Stimulated activated naive CD8-positive, alpha-beta T cell treated with anti-CD3 and anti-CD28 coated beads, Interleukin-15, amount 100 ng/mL, for 72 hours (primary cell): ENCODE data around the gene RASD1.

ENCODE experiments used
- ATAC-seq: fragments of 150-1000 bp; cut with Tn5 transposase; 2 replicates; pipeline ENCODE4 v1.10.0; 2021; ENCODE audit warnings: mild to moderate bottlenecking, moderate library complexity
- DNase-seq, 2 donors: peaks; one replicate each; pipeline ENCODE4 v3.0.0; 2021 to 2022
- H3K27ac Mint-ChIP-seq, 2 donors: one replicate each; pipeline ENCODE4 v1.8.0; 2022; ENCODE audit warnings: mild to moderate bottlenecking in 2 of 2, mixed read lengths in 2 of 2, moderate library complexity in 2 of 2
- H3K27me3 Mint-ChIP-seq: one replicate; pipeline ENCODE4 v1.8.0; 2022; ENCODE audit warnings: mixed read lengths
- H3K4me1 Mint-ChIP-seq: one replicate; pipeline ENCODE4 v1.8.0; 2022; ENCODE audit warnings: mild to moderate bottlenecking, mixed read lengths
- H3K4me3 Mint-ChIP-seq, 2 donors: one replicate each; pipeline ENCODE4 v1.8.0; 2022; ENCODE audit warnings: mild to moderate bottlenecking in 2 of 2, mixed read lengths in 2 of 2, moderate library complexity in 1 of 2
- H3K9me3 Mint-ChIP-seq, 2 donors: one replicate each; pipeline ENCODE4 v1.8.0; 2022; ENCODE audit warnings: mixed read lengths in 2 of 2

The RASD1 gene

DNA sequence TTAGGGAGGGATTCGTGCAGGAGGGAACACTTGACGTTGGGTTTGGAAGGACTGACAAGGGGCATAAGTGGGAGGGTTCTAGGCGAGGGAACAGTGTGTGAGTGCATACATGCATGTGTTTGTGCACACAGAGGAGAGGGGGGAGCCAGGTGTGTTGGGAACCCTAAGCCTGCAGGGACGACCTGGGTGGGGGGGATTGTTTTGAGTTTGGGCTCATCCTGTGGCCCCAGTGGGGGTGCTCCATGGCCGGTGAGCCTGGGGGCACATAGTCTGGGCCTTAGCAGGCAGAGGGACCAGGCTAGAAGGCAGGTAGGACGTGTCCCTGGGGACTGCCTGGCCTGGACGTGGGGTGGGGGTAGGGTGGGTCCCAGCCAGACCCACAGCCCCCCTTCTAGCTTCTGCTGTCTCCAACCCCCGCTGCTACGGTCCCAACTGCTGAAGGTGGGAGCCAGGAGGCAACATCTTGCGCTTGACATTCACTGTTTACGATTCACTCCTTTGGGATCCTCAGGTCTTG, 11.9 kb upstream of the RASD1 start:
- no peak overlapping the region for H3K27ac Mint-ChIP-seq
- no peak for ATAC-seq
- no peak for DNase-seq
- H3K4me1 Mint-ChIP-seq, result peaks cover 12% of the 10 kb centered on the region
- H3K4me3 Mint-ChIP-seq, result no peak overlapping the region
- H3K27me3 Mint-ChIP-seq, result no peaks in the 10 kb centered on the region
- no peaks in the 10 kb centered on the region for H3K9me3 Mint-ChIP-seq

DNA sequence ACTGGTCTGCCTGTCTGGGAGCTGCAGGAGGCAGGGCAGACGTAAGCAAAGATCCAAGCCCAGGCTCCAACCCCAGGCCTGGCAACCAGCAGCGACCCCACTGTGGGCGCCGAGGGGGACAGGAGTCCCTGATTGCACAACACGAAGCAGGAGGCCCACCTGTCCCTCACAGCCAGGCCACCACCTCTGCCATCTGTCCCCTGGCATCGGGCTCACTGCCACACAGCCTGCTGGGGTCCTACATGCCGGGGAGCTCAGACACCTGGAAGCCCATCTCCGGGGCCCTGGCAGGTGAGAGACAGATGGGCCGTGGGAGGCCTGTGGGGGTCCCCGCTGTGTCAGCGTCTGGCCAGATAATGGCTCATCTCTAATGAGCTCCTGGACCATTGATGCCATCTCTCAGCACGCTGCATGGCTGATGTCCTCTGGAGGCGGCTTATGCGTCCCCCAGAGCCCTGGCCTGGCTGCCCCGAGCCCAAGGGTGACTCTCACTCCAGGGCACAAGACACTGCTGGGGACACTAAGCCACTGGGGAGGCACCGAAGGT, 11.3 kb upstream of the RASD1 start:
- ATAC-seq (no peak), DNase-seq (no peak)
- Mint-ChIP-seq H3K27ac (no peak overlapping the region), H3K27me3 (no peaks in the 10 kb centered on the region), H3K9me3 (no peaks in the 10 kb centered on the region), H3K4me1 (peaks cover 12% of the 10 kb centered on the region), H3K4me3 (no peak overlapping the region)

DNA sequence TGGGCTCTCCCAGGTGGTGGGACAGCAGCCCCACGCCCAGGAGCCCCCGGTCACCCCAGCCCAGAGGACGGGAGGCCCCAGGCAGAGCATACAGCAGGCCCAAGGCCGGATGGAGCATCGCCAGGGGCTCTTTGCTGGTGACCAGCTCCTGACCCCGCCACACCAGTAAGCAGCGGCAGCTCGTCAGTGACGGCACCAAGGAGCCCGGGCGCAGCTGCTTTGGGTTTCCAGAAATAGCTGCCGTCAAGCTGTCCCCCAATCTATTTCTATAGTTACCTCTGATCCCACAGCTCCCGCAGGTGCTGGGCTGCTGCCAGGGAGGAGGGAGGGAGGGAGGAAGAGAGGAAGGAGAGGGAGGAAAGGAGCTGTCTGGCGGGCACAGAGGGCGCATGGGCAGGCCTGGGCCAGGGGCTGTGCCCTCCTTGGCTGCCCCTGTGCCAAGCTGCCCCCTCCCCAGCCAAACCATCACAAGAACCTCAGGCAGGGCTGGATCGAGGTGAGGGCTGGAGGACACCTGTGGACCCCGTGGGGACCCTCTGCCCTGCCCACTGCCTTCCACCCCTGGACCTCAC, 10.8 kb upstream of the RASD1 start:
- ATAC-seq (no peak), DNase-seq (no peak)
- Mint-ChIP-seq H3K9me3 (no peaks in the 10 kb centered on the region), H3K4me1 (peaks cover 12% of the 10 kb centered on the region), H3K4me3 (no peak overlapping the region), H3K27me3 (no peaks in the 10 kb centered on the region), H3K27ac (no peak overlapping the region)

DNA sequence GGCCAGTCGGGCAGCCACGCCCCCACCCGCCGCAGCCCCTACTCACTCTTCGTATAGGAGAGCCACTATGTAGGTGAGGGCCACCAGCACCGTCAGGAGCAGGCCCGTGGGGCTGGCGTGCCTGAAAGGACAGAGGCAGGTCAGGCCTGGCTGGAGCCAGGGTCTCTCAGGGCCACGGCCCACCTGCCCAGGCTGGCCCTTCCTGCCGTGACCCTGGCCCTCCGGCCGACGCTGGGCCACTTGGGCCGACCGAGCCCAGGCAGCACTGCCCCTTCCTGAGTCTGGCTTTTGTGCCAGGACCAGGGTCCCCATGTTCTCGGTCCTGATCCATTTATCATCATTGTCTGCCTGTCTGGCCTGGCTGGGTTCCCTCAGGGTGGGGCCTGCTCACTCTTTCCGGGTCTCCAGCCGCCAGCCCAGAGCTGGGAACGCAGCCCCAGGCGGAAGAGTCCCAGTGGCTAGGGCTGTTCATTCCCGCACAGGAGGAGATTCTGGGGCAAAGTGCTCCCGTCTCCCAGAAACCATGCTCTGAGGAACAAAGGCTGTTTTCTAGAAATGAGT, 10.1 kb upstream of the RASD1 start:
- H3K4me3 Mint-ChIP-seq, result no peak overlapping the region
- no peaks in the 10 kb centered on the region for H3K27me3 Mint-ChIP-seq
- DNase-seq, result no peak
- ATAC-seq, result no peak
- H3K27ac Mint-ChIP-seq, result no peak overlapping the region
- H3K9me3 Mint-ChIP-seq, result no peaks in the 10 kb centered on the region
- H3K4me1 Mint-ChIP-seq, result peaks cover 10% of the 10 kb centered on the region

DNA sequence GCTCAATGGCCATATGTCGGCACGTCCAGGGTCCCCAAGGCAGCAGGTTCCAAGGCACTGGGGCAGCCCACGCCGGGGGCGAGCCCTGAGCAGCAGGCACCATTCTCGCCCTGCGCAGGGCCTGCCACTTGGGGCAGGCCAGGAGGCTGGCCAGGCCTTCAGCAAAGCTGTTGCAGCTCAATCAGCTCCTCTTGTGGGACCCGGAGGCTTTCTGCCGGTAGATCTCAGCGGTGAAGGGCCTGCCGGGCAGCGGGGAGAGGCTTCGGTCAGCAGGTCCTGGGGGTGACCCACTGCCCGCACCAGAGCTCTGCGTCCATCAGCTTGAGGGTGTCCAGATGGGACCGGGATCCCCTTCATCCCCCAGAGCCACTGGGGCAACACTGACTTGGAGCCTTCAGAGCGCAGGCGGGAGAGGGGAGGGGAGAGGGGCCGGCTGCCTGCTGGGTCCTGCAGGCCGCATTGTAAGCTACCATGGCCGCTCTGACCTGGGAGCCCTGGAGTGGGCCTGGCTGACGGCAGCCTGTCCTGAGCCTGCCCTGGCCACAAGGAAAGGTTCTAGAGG, 9.5 kb upstream of the RASD1 start:
- Mint-ChIP-seq H3K4me3 (no peak overlapping the region), H3K4me1 (peaks cover 5% of the 10 kb centered on the region), H3K9me3 (no peaks in the 10 kb centered on the region), H3K27me3 (no peaks in the 10 kb centered on the region), H3K27ac (no peak overlapping the region)
- no peak for DNase-seq
- ATAC-seq, result no peak

DNA sequence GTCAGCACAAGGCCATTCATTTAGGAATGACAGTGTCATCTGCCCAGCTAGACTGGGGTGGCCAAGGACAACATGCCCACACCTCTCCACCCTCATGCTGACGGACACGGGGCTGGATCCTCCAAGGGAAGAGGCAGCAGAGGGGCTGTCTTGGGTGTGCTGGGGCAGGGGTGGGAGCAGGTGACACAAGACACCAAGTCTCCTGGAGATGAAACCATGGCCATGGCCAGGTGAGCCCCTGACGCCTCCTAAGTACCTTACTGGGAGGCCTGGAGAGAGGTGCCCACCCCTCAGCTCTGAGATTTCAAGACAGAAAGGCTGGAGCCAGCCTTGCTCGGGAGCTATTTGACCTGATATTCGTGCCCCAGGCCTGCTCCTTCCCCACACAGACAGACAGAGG, 9.0 kb upstream of the RASD1 start:
- no peak for DNase-seq
- no peaks in the 10 kb centered on the region for H3K4me1 Mint-ChIP-seq
- H3K4me3 Mint-ChIP-seq, result no peak overlapping the region
- no peak for ATAC-seq
- H3K27ac Mint-ChIP-seq, result peak overlapping the region in 1 of 2 donors; percentile 46
- no peaks in the 10 kb centered on the region for H3K27me3 Mint-ChIP-seq
- H3K9me3 Mint-ChIP-seq, result no peaks in the 10 kb centered on the region

DNA sequence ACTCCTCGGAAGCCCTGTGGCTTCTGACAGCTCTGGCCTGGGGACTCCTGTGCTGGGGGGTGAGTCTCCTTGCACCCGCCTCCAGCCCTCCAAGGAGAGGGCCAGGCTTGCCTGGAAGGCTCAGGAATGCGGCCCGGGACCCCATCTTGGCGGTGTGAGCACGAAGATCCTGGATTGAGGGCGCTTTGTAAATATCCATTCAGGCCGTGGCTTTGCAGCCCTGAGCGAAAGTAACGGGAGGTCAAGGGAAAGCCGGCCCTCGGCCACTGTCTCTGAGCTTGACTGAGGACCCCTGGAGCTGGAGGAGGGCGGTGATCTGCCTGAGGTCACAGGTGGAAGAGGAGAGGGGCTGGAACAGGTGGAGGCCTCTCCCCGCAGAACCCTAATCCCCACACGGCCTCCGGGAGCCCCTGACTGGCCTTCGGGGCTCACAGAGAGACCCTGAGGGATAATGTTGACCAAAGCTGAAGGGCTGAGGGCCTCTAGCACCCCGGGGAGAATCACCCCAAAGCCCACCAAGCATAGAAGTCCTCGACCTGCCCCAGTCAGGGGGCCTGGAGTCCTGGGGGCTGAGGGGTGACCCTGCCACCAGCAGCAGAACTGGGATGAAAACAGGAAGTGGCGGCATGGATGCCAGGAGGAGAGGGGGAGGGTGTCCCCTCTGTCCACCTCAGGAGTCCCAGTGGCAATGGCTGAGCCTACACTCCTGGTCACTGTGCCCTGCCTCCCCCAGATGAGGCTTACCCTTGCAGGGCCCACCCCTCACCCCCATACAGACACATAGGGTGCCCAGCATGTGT, 8.3 kb upstream of the RASD1 start:
- no peaks in the 10 kb centered on the region for H3K4me1 Mint-ChIP-seq
- ATAC-seq (peak; percentile 14), DNase-seq (no peak)
- H3K27ac Mint-ChIP-seq, result no peak overlapping the region
- no peak overlapping the region for H3K4me3 Mint-ChIP-seq
- no peaks in the 10 kb centered on the region for H3K27me3 Mint-ChIP-seq
- H3K9me3 Mint-ChIP-seq, result no peaks in the 10 kb centered on the region

DNA sequence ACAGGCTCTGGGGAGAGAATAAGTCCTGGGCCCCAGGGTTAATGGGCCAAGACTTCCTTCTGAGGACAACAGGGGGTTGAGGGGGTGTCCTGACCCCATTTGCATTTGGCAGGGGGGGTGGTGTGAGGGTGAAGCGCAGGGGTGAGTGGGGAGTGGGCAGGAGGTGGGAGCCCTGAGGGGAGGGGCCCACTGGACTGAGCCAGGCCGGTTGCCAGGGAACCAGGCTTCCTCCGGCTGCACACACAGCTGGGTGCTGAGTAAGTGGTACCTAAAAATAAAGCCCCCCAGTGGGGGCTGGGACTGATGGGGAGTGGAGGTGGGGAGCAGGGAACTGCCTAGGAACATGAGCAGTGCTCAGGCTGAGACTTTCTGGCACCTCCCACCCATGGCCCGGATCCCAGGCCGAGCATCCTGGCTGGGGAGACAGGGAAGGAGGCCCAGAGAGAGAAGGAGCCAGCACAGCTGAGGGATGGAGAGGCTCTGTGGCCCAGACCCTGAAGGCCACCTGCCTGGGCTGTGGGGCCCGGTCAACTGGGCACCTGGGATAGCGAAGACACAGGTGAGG, 7.5 kb upstream of the RASD1 start:
- ATAC-seq, result peak; percentile 31
- no peaks in the 10 kb centered on the region for H3K4me1 Mint-ChIP-seq

DNA sequence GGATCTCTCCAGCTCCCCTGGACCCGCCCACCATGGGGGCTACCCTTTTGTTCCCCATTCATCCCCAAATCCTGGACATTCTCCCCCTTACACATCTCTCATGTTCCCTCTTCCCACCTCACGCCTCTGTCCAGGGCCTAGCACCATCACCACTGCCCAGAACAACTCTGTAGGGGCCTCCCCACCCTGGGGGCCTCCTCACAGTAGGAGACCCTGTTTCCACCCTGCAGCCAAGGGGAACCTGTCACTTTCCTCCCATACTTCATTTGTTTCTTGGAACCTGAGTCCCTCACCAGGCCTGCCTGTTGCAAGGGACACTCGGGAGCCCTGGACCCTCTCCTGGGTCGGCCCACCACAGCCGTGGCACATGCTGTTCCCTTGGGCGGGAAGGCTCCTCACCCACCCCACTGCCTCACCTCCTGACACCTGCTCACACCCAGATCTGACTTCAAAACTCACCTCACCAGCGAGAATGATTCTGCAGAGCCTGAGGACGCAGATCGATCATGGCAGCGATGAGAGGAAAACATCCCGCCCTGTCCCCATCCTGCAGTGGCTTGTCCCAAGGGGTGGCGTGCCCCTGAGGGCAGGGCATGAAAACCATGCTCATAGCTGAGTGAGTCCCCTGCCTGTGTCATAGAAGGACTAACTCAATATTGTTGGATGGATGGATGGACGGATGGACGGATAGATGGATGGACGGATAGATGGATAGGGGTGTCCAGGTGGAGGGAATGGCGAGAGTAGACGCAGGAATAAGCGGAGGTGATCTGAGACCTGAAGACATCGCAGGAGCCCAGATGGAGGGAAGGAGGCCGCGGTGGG, 6.8 kb upstream of the RASD1 start:
- Mint-ChIP-seq H3K4me3 (no peak overlapping the region), H3K27ac (no peak overlapping the region), H3K27me3 (no peaks in the 10 kb centered on the region), H3K9me3 (no peaks in the 10 kb centered on the region), H3K4me1 (no peaks in the 10 kb centered on the region)
- DNase-seq (no peak), ATAC-seq (no peak)

More for the DNA sequence above, 7.5 kb upstream of the RASD1 start:
- H3K27ac Mint-ChIP-seq, result no peak overlapping the region
- H3K9me3 Mint-ChIP-seq, result no peaks in the 10 kb centered on the region
- H3K4me3 Mint-ChIP-seq, result no peak overlapping the region
- no peak for DNase-seq
- H3K27me3 Mint-ChIP-seq, result no peaks in the 10 kb centered on the region

DNA sequence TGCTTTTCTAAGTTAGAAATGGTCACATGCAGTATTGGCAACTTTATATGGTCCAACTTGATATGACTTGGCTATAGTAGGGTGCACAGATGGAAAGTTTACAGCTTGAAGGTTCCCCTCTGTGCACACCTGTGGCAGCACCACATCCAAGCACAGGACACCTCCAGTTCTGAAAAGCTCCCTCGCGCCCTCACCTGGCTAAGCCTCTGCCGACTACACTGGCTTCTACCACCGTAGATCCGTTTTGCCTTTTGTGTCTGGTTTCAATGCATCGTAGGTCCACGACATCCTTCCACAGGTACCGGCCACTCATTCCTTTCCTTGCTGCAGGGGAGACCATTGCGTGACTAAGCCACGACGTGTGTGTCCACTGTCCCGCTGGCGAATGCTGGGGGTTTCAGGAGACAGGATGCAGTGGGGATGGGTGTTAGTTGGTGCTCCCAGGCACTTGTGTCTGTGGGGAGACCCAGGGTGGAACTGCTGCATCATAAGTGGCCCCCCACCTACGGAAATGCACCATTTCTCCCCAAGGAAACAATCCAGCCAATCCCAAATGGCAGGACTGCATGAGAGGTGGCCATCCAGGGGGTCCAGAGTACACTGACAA, 4.9 kb upstream of the RASD1 start:
- H3K27me3 Mint-ChIP-seq, result peaks cover under 1% of the 10 kb centered on the region
- H3K9me3 Mint-ChIP-seq, result no peaks in the 10 kb centered on the region
- DNase-seq, result no peak
- ATAC-seq, result no peak
- no peak overlapping the region for H3K27ac Mint-ChIP-seq
- peaks cover 6% of the 10 kb centered on the region for H3K4me1 Mint-ChIP-seq
- no peak overlapping the region for H3K4me3 Mint-ChIP-seq

DNA sequence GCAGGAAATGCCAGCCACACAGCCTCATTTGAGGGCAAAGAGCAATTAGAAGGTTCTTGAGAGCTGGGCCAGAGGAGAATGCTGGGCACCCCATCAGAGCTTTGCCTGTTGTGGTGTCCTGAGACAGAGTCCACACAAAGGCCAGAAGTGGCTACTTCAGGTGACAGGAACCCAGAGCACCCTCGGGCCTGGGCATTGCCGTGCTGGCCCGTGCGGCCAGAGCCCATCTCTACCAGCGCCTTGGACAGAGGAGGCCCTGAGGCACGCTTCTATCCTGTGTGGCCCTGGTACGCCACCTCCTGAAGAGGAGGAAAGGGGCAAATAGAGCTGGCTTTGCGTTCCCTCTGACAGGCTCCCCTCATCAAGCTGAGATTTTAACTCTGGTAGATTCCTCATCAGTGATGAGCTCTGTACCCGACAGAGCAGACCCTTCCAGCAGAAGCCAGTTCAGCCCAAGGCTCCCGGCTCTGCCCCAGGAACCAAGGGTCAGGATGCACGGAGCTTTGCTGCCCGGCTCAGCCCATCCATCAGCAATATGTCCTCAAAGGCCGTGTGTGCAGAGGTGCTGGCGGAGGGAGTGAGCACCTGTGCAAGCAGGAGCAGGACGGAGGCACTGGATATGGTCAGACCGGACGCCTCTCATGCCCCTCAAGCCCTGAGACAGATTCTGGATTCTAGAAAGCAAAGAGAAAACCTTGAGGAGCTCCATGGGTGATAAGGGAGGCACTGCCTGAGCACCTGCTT, 3.4 kb upstream of the RASD1 start:
- H3K27me3 Mint-ChIP-seq, result peaks cover 15% of the 10 kb centered on the region
- H3K27ac Mint-ChIP-seq, result no peak overlapping the region
- DNase-seq (no peak), ATAC-seq (no peak)
- H3K4me3 Mint-ChIP-seq, result no peak overlapping the region
- peaks cover 20% of the 10 kb centered on the region for H3K4me1 Mint-ChIP-seq
- no peaks in the 10 kb centered on the region for H3K9me3 Mint-ChIP-seq

DNA sequence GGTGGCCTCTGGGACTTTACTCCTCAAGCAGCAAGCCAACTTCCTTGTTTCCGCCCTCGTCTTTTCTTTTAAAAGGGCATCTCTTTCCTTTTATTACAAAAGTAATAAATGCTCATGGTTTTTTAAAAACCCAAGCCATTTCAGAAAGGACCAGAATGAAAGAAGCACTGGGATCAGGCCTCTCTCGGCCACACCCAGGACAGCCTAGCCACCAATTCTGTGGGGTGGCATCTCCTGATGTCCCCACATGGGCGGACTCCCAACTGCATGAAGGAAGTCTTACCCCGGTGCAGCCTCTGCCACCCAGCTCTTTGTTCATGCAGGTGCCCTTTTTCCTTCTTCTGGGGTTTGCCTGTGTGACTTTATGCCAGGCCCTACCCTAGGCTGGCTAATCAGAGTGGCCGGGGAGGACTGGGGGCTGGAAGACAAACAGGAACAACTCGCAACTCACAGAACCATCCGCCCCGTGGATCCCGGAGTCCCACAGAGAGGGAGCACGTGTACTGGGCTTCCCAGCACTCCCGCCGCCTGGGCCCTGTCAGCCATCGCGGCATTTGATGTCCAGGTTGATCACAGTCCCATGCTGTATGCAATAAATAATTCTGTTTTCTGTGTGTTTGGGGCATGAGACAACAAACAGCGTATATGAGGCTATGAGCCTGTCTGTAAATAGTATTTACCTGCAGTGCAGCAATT, 2.6 kb upstream of the RASD1 start:
- Mint-ChIP-seq H3K4me3 (no peak overlapping the region), H3K27me3 (peaks cover 18% of the 10 kb centered on the region), H3K27ac (no peak overlapping the region), H3K9me3 (no peaks in the 10 kb centered on the region), H3K4me1 (peaks cover 22% of the 10 kb centered on the region)
- DNase-seq (no peak), ATAC-seq (no peak)

DNA sequence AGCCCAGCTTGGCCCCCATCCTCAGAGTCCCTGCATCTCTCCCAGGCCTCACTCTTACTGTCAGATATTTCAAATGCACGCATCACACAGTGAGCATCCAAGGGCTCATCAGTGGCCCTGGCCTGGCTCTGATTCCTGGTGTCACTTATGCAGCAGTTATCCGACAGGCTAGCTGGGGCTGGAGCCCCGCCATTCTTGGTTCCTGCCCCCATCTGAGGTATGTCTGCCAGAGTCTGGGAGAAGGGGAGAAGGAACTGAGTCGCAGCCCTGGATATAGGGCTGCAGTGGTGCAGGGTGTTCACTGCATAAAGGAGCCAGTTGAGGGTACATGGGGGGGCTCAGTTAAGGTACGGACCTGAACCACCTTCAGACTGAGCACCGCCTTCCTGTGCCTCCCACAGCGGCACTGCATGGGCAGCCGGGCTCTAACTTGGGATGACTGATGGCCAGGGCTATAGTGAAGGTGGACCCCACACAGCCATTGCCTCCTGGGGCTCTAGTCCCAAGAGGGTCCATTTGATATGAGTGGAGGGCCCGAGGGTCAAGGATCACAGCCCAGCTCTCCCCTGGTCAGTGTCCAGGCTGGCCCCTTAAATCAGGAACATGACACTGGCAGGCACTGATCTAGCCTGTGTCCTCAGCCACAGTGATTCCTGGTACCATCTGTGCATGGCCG, 1.8 kb upstream of the RASD1 start:
- DNase-seq (no peak), ATAC-seq (no peak)
- Mint-ChIP-seq H3K27ac (no peak overlapping the region), H3K4me1 (peaks cover 22% of the 10 kb centered on the region), H3K9me3 (no peaks in the 10 kb centered on the region), H3K27me3 (peaks cover 18% of the 10 kb centered on the region), H3K4me3 (no peak overlapping the region)
